HCEC 1CT (cell line): Measurements from ENCODE around the gene GTPBP4.
"Not testable (repeated sequence)": the region's sequence is repeated elsewhere in the genome, so short reads cannot be mapped to it uniquely, and the experiment has no call there.

Experiments used
- DNase-seq: peaks from one replicate; pipeline ENCODE4 v3.0.0-alpha.2; 2017

Gene GTPBP4

GRCh38 chr10:992871-993270, 4.6 kb downstream of the GTPBP4 start:
- DNase-seq, result no peak

- no peak for DNase-seq
These were observed 6.8 kb downstream of the GTPBP4 start for GRCh38 chr10:994836-995558.

GRCh38 chr10:995559-995926, 7.3 kb downstream of the GTPBP4 start:
- DNase-seq, result no peak

DNA sequence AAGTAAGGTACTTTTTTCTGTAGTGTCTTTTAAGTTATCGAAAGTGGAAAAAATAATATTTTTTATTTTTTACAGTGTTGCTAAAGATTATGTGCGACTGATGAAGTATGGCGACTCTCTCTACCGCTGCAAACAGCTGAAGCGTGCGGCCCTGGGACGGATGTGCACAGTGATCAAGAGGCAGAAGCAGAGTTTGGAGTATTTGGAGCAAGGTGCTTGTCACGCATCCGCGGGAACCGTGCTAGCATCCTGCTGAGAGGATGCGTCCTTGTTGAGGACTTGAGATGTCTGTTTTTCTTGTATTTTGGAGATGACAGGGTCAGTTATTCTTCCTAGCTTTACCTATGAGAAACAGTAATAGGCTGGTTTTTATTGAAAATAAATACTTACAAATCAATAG, 7.8 kb downstream of the GTPBP4 start:
- DNase-seq, result no peak

GRCh38 chr10:997266-998022, 9.2 kb downstream of the GTPBP4 start:
- DNase-seq, result no peak

- DNase-seq, result no peak
These were observed 14.3 kb downstream of the GTPBP4 start for GRCh38 chr10:1002425-1003006.

- no peak for DNase-seq
These were observed 15.8 kb downstream of the GTPBP4 start for GRCh38 chr10:1003884-1004670.

DNA sequence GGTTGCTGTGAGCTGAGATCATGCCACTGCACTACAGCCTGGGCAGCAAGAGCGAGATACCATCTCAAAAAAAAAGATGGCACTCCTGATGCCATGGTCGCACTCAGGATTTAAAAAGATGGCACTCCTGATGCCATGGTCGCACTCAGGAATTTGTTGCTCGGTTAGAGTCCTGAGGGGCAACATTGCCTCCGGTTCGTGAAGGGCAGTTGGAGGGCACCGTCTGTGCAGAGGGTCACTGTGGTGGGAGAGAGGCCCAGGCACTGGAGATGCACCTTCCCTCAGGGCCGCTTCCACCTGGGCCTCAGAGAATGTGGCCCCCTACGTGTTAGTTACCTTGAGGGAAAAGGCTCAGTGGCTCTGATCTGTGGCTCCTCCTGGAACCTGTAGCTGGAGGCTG, 18.3 kb downstream of the GTPBP4 start:
- DNase-seq, result no peak

GRCh38 chr10:1007583-1007982, 19.3 kb downstream of the GTPBP4 start:
- no peak for DNase-seq

DNA sequence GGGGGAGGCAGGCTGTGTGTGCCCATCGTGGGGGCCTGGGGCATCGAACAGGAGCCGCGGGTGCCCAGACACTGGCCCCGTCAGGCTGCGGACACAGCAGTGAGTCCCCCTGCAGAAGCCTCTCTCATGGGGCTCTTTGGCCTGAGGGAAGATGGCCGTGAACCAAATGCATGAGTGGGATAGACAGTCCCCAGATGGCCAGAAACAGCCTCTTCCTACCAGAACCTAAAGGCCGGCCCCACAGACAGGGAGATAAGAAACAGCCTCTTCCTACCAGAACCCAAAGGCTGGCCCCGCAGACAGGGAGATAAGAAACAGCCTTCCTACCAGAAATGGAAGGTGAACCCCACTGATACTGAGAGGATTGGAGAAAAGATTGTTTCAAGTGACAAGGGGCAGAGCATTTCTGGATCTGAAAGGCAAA, 20.8 kb downstream of the GTPBP4 start:
- no peak for DNase-seq

- DNase-seq, result not testable (repeated sequence)
These were observed 21.7 kb downstream of the GTPBP4 start for GRCh38 chr10:1009947-1010346.

DNA sequence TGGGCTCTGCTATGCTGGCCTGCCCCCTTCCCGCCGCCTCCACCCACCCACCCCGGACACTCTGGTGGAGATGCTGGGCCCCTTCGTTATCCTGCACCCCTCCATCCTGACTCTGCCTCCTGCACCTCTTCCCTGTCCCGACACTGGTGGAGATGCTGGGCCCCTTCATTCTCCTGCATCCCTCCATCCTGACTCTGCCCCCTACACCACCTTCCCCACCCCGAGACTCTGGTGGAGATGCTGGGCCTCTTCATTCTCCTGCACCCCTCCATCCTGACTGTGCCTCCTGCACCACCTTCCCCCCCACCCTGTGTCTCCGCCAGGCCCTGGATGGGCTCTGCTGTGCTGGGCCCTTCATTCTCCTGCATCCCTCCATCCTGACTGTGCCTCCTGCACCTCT, 22.5 kb downstream of the GTPBP4 start:
- no peak for DNase-seq

DNA sequence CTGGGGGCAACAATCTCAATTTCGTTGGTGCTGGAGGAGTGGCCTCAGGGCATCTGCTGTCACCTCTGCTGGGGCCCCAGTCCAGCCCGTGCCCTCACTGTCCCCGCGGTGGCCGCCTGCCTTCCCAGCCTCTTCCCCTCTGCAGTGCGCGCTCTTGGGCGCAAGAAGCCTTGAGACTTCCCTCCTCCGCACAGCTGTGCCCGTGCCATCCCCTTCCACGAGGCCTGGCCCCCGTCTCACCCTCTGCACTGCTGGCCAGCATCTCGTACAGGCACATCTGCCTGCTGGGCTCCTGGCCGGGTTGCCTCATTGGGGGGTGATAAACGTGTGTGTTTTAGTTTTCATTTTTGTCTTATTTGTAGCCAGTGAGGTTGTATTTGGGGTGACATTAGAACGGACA, 23.5 kb downstream of the GTPBP4 start:
- no peak for DNase-seq

DNA sequence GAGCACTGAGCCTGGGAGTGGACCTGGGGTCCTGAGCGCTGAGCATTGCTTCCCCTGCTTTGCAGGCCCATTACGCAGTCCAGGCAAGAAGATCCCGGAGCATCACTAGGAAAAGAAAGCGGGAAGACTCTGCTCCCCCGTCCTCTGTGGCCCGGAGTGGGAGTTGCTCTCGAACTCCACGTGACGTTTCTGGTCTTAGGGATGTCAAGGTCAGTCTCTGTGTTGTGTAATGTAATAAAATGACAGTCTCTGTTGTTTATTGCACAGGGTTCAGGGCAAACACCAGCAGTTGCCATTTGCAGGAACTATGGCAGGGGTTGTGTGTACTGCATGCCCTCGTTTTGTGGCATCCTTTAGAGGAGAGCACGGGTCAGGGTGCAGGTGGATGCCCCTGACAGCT, 27.5 kb downstream of the GTPBP4 start:
- no peak for DNase-seq

GRCh38 chr10:1019362-1019761, 31.1 kb downstream of the GTPBP4 start:
- no peak for DNase-seq

GRCh38 chr10:1020460-1020859, 32.2 kb downstream of the GTPBP4 start:
- DNase-seq, result no peak

DNA sequence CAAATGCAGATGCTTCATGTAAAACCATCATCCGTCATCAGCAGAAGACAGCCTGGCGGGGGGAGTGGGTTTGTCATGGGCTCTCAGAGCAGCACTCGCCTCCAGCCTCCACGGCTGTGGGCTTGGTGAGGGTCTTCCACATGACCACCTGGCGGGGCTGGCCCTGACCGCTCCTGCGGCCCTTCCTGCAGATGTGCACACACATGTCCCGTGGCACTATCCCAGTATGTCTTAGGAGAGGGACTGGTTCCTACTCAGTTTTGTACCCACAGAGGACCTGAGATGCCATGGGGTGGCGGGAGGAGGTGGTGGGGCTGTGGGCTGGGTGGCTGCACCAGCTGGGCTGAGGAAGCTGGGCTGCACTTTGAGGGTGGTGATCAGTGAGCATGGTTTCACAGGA, 32.7 kb downstream of the GTPBP4 start:
- DNase-seq, result no peak

GRCh38 chr10:1022413-1022812, 34.2 kb downstream of the GTPBP4 start:
- no peak for DNase-seq

DNA sequence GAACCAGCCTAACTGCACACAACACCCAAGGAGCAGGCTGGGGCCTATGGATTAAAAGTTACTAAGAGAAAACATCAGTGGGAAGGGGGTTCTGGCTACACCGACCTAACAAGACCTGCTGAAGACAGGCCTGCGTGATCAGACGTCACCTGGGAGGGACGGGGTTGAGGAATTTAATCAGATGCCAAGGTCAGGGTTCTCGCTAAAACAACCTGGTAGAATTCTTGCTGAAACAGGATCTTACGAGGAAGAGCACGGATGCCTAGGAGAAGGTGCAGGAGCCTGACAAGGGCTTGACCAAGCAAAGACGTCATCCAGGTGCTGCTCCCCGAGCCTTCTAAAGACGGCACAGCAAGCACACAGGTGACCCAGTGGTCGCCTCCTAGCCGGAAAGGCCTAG, 35.9 kb downstream of the GTPBP4 start:
- DNase-seq, result no peak

- no peak for DNase-seq
These were observed 37.4 kb downstream of the GTPBP4 start, which contains the start of gene IDI2 for GRCh38 chr10:1025683-1026082. TSS of gene IDI2 (minus strand) at chr10:1025859. CDS start at chr10:1024723, 1,136 bp downstream.

DNA sequence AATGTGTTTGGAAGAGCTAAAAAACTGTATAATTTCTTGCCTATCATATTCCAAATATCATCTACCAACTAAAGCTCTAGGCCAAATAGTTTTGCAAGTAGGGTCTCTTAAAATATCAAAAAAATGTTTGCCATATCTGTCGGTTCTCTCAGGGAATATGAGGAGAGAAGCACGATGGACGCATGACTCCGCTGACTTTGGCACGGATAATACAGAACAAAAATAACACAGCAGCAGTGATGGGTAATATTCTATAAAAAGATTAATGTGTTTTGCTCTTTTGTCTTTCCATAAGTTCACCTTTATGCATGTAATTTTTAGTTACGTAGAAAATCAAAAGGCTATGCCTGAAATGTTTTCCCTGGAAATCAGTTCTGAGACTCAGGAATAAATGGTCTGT, 38.3 kb downstream of the GTPBP4 start:
- DNase-seq, result no peak

GRCh38 chr10:1029838-1030237, 41.6 kb downstream of the GTPBP4 start:
- no peak for DNase-seq

DNA sequence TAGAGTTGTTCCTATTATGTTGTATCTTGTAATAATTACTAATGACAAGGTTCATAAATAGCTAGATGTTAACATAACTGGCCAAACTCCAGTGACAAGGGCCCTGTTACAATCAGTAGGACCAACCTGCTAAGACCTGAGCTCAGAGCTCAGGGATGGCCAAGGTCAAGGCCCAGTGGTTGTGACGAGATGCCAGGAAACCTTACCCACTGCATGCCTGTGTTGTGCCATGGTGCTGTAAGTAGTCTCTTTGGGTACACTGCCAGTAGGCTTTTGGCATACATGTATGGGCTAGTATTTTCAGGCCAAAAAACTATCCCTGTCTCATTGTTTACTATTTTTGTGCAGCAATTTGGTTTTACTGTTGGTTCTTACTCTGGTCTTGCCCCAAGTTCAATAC, 45.4 kb downstream of the GTPBP4 start:
- DNase-seq, result no peak
